ENCODE data around the gene NACC1. TPM values are rescaled to one million over a fixed set of nuclear protein-coding genes. Genes with fewer than 3 reads are reported as not detected.

NACC1 gene
- total and polyA plus RNA-seq, 2 experiments from 2014 or later, result 12.4 to 260 TPM

GRCh38 chr19:13120031-13120430 lies 2.0 kb downstream of the NACC1 start:
- peak overlapping the region; percentile 96 for H3K4me3 ChIP-seq
- Mint-ChIP-seq H3K27ac (no peak overlapping the region), H3K4me3 (peak overlapping the region; percentile 93), H3K27me3 (ENCODE audit: insufficient read depth, low read depth, poor library complexity) (peaks cover 35% of the 10 kb centered on the region), H3K4me1 (peaks cover 54% of the 10 kb centered on the region), H3K9me3 (peaks cover 3% of the 10 kb centered on the region), H3K36me3 (ENCODE audit: low read depth) (peaks cover 41% of the 10 kb centered on the region)
- H3K36me3 ChIP-seq (ENCODE audit: insufficient read depth), result no peaks in the 10 kb centered on the region
- no peak for ATAC-seq
- TF ChIP-seq ZNF331 (CRISPR knock-in tag; IDR thresholded peaks at IDR 0.05; ENCODE audit: low read depth), result no peak
- TF ChIP-seq ZNF462 (CRISPR knock-in tag; IDR thresholded peaks at IDR 0.05), result no peak
- TF ChIP-seq EZH2phosphoT487 (IDR thresholded peaks at IDR 0.05; ENCODE audit: unreplicated experiment), result no peak
- no peak for TF ChIP-seq NANOG (IDR thresholded peaks at IDR 0.05; ENCODE audit: borderline replicate concordance)
- no peak for TF ChIP-seq ZNF114 (CRISPR knock-in tag; IDR thresholded peaks at IDR 0.05)
- TF ChIP-seq CREB1 (CRISPR knock-in tag; IDR thresholded peaks at IDR 0.05; ENCODE audit: low read depth), result no peak
- TF ChIP-seq, protein P1, sequence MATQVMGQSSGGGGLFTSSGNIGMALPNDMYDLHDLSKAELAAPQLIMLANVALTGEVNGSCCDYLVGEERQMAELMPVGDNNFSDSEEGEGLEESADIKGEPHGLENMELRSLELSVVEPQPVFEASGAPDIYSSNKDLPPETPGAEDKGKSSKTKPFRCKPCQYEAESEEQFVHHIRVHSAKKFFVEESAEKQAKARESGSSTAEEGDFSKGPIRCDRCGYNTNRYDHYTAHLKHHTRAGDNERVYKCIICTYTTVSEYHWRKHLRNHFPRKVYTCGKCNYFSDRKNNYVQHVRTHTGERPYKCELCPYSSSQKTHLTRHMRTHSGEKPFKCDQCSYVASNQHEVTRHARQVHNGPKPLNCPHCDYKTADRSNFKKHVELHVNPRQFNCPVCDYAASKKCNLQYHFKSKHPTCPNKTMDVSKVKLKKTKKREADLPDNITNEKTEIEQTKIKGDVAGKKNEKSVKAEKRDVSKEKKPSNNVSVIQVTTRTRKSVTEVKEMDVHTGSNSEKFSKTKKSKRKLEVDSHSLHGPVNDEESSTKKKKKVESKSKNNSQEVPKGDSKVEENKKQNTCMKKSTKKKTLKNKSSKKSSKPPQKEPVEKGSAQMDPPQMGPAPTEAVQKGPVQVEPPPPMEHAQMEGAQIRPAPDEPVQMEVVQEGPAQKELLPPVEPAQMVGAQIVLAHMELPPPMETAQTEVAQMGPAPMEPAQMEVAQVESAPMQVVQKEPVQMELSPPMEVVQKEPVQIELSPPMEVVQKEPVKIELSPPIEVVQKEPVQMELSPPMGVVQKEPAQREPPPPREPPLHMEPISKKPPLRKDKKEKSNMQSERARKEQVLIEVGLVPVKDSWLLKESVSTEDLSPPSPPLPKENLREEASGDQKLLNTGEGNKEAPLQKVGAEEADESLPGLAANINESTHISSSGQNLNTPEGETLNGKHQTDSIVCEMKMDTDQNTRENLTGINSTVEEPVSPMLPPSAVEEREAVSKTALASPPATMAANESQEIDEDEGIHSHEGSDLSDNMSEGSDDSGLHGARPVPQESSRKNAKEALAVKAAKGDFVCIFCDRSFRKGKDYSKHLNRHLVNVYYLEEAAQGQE (IDR thresholded peaks at IDR 0.05; ENCODE audit: unreplicated experiment), result no peak
- peak overlapping the region; percentile 74; the same call in 1 of the 2 replicates for H3K27ac ChIP-seq (ENCODE audit: low read depth)
- peaks cover 6% of the 10 kb centered on the region for H3F3A ChIP-seq (replicated peaks; ENCODE audit: low read depth)
- H3K27me3 ChIP-seq (ENCODE audit: insufficient read depth), result no peaks in the 10 kb centered on the region
- no peaks in the 10 kb centered on the region for H3K9me2 ChIP-seq (ENCODE audit: insufficient read depth)
- peaks cover 37% of the 10 kb centered on the region for H3K4me1 ChIP-seq (ENCODE audit: insufficient read depth)
- peaks cover 84% of the 10 kb centered on the region for H3K79me2 ChIP-seq (replicated peaks; ENCODE audit: insufficient read depth)
- no peak overlapping the region for H2AFZ ChIP-seq
- peak overlapping the region; percentile 94 for H3K4me2 ChIP-seq
- H4K20me1 ChIP-seq (replicated peaks; ENCODE audit: insufficient read depth), result peaks cover 58% of the 10 kb centered on the region
- no peak for DNase-seq (ENCODE audit: low spot score)

All from GM23338 (cell line).